PC-3 (cell line): ENCODE results near the gene LINC01488. TPM values are rescaled to one million over a fixed set of nuclear protein-coding genes. Genes with fewer than 3 reads are reported as not detected.

Source experiments
- ATAC-seq: fragments of 200-7000 bp; cut with Tn5 transposase; 2 replicates; pipeline ENCODE4 v1.9.1; 2020; ENCODE audit warnings: mild to moderate bottlenecking, moderate library complexity
- BruUV-seq: library from RNA; stranded (reverse); fragments of 400-500 nt; replicated peaks from 2 replicates; lab custom pipeline; 2021; lab: Mats Ljungman, UMichigan
- CTCF ChIA-PET: fragments of 300-600 bp; sonication (Branson Sonifier 250); formaldehyde crosslinking; loops from one replicate; lab custom pipeline; 2022; ENCODE audit warnings: antibody characterized with exemption; lab: Charles Lee
- POLR2A ChIA-PET: fragments of 300-600 bp; sonication (Branson Sonifier 250); formaldehyde crosslinking; loops from one replicate; lab custom pipeline; 2022; ENCODE audit warnings: antibody characterized with exemption; ENCODE audit not compliant: unreplicated experiment; lab: Charles Lee
- DNase-seq: peaks from one replicate; pipeline ENCODE4 v3.0.0-alpha.2; 2015
- H2AFZ ChIP-seq: fragments of 300-600 bp; sonication (generic); 2 replicates; pipeline ENCODE4 v1.6.0; 2016; ENCODE audit warnings: antibody characterized with exemption, low read length
- H3F3A ChIP-seq: fragments of 300-600 bp; sonication (generic); one replicate; pipeline ENCODE4 v1.6.0; 2017; ENCODE audit warnings: antibody characterized with exemption, low read length, control low read depth, mild to moderate bottlenecking; ENCODE audit not compliant: unreplicated experiment
- H3K27ac ChIP-seq: fragments of 300-600 bp; sonication (generic); 2 replicates; pipeline ENCODE4 v1.5.1; 2016; ENCODE audit warnings: mild to moderate bottlenecking, low read length
- H3K27me3 ChIP-seq: fragments of 300-600 bp; sonication (generic); 2 replicates; pipeline ENCODE4 v1.6.1; 2016; ENCODE audit warnings: low read length, mixed read lengths
- H3K36me3 ChIP-seq: fragments of 300-600 bp; sonication (generic); 2 replicates; pipeline ENCODE4 v1.6.1; 2016; ENCODE audit warnings: low read depth, mixed run types, low read length, mixed read lengths
- H3K4me1 ChIP-seq: fragments of 300-600 bp; sonication (generic); 2 replicates; pipeline ENCODE4 v1.5.1; 2016; ENCODE audit warnings: low read length; ENCODE audit not compliant: insufficient read depth
- H3K4me2 ChIP-seq: fragments of 300-600 bp; sonication (generic); 2 replicates; pipeline ENCODE4 v1.6.0; 2016; ENCODE audit warnings: low read length
- H3K4me3 ChIP-seq: fragments of 300-600 bp; sonication (generic); 2 replicates; pipeline ENCODE4 v1.5.1; 2016; ENCODE audit warnings: mild to moderate bottlenecking, low read length, mixed read lengths
- H3K79me2 ChIP-seq: fragments of 300-600 bp; sonication (generic); 2 replicates; pipeline ENCODE4 v1.6.1; 2017; ENCODE audit warnings: low read length, mixed read lengths
- H3K9ac ChIP-seq: fragments of 300-600 bp; sonication (generic); 2 replicates; pipeline ENCODE4 v1.6.0; 2016; ENCODE audit warnings: mild to moderate bottlenecking, low read length
- H3K9me2 ChIP-seq: fragments of 300-600 bp; sonication (generic); replicated peaks from 2 replicates; pipeline ENCODE4 v1.6.1; 2016; ENCODE audit warnings: mixed run types, low read length, mixed read lengths
- H3K9me3 ChIP-seq: fragments of 300-600 bp; sonication (generic); 2 replicates; pipeline ENCODE4 v1.6.1; 2016; ENCODE audit warnings: low read length, mixed read lengths
- H4K20me1 ChIP-seq: fragments of 300-600 bp; sonication (generic); 2 replicates; pipeline ENCODE4 v1.6.1; 2016; ENCODE audit warnings: low read length, mixed read lengths
- EZH2 ChIP-seq: fragments of 300-600 bp; sonication (generic); IDR thresholded peaks from one replicate; pipeline ENCODE4 v1.6.1; 2017; ENCODE audit warnings: antibody characterized with exemption, mild to moderate bottlenecking, low read length; ENCODE audit not compliant: unreplicated experiment
- EZH2phosphoT487 ChIP-seq: fragments of 300-600 bp; sonication (generic); IDR thresholded peaks from 2 replicates; pipeline ENCODE4 v1.6.1; 2018; ENCODE audit warnings: mild to moderate bottlenecking, antibody characterized with exemption, low read length, borderline replicate concordance
- intact Hi-C: fragments of 100-400 bp; cut with micrococcal nuclease; formaldehyde crosslinking; loops from 2 replicates; pipeline ENCODE4 v1.9.0; 2023
- total RNA-seq: library from RNA; depleted of rRNA; stranded (reverse); fragments of >200 nt; gene quantifications from 2 replicates; pipeline ENCODE4 v1.2.3, GENCODE V29; 2014
- TF ChIP-seq, protein P1 (sequence below): fragments of 300-600 bp; sonication (generic); conservative IDR thresholded peaks from 2 replicates; pipeline ENCODE4 v1.5.1; 2017; ENCODE audit warnings: antibody characterized with exemption, low read depth, mild to moderate bottlenecking, low read length

The LINC01488 gene
- total RNA-seq, 1 experiment from 2014 or later, result not detected

DNA sequence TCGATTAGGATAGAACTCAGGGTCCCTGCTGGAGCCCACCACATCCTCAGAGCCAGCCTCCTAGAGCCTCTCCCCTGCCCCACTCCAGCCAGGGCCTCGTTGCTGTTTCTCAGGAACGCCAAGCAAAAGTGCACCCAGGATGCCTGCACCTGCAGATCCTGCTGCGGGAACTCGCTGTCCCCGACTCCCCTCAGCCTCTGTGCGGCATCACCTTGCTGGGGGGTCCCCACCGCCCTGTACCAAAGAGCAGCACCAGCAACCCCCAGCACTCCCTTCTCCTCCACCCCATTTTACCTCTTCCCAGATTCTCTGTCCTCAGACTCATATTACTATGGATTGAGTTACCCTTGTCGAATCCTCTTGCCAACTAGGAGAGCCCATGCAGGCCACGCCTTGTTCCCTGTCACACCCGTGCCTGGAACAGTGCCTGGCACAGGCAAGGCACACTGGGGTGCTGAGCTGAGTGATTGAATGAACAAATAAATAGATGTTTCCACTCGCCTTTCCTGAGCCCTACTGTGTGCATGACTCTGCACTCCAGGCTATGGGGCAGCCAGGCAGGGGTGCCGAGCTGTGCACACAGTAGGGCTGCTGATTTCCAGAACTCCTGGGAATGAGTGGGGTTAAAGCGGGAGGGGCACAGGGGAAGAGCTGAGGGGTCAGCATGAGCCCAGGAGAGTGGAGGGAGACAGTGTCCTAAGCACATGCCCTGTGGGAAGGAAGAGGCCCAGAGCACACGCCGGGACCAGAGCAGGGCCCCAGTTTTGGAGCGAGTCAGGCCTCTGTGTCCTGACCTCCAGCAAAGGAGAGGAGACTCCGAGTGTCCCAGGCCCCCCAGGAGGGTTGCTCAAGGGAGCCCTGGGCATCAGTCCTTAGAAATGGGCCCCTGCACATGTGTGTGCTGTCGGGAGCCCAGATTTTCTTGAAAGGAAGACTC, 44.3 kb downstream of the LINC01488 start:
- Histone ChIP-seq H2AFZ (no peak overlapping the region), H3K9me2 (no peaks in the 10 kb centered on the region), H4K20me1 (no peaks in the 10 kb centered on the region), H3F3A (no peaks in the 10 kb centered on the region), H3K9ac (no peak overlapping the region), H3K4me2 (no peak overlapping the region), H3K4me1 (peaks cover 5% of the 10 kb centered on the region; the same call in 1 of the 2 replicates), H3K9me3 (no peaks in the 10 kb centered on the region), H3K27ac (no peak overlapping the region), H3K79me2 (no peaks in the 10 kb centered on the region), H3K27me3 (no peaks in the 10 kb centered on the region), H3K36me3 (no peaks in the 10 kb centered on the region), H3K4me3 (no peak overlapping the region)
- intact Hi-C loops, result no loop called here
- DNase-seq (no peak), ATAC-seq (no peak)
- ChIA-PET POLR2A (no interaction called here), CTCF (no interaction called here)
- no TSS peak for BruUV-seq
- no peak for TF ChIP-seq EZH2
- TF ChIP-seq, protein P1, sequence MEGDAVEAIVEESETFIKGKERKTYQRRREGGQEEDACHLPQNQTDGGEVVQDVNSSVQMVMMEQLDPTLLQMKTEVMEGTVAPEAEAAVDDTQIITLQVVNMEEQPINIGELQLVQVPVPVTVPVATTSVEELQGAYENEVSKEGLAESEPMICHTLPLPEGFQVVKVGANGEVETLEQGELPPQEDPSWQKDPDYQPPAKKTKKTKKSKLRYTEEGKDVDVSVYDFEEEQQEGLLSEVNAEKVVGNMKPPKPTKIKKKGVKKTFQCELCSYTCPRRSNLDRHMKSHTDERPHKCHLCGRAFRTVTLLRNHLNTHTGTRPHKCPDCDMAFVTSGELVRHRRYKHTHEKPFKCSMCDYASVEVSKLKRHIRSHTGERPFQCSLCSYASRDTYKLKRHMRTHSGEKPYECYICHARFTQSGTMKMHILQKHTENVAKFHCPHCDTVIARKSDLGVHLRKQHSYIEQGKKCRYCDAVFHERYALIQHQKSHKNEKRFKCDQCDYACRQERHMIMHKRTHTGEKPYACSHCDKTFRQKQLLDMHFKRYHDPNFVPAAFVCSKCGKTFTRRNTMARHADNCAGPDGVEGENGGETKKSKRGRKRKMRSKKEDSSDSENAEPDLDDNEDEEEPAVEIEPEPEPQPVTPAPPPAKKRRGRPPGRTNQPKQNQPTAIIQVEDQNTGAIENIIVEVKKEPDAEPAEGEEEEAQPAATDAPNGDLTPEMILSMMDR, result no peak

DNA sequence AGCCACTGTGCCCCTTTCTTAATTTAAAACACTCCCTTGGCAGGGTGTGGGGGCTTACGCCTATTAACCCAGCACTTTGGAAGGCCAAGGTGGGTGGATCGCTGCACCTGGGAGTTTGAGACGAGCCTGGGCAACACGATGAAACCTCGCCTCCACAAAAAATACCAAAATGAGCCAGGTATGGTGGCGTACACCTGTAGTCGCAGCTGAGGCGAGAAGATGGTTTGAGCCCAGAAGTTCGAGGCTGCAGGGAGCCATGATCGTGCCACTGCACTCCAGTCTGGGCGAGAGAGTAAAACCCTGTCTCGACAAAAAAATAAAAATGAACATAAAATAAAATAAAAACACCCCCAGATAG, 45.0 kb downstream of the LINC01488 start:
- no peaks in the 10 kb centered on the region for H3F3A ChIP-seq
- no peak overlapping the region for H2AFZ ChIP-seq
- H3K36me3 ChIP-seq, result no peaks in the 10 kb centered on the region
- intact Hi-C loops, result no loop called here
- BruUV-seq, result no TSS peak
- TF ChIP-seq, protein P1, result no peak
- no peak for TF ChIP-seq EZH2
- no peak for TF ChIP-seq EZH2phosphoT487
- H3K79me2 ChIP-seq, result no peaks in the 10 kb centered on the region
- no peak overlapping the region for H3K4me2 ChIP-seq
- ChIA-PET CTCF (no interaction called here), POLR2A (no interaction called here)
- no peaks in the 10 kb centered on the region for H4K20me1 ChIP-seq
- no peaks in the 10 kb centered on the region for H3K9me3 ChIP-seq
- H3K27me3 ChIP-seq, result no peaks in the 10 kb centered on the region
- H3K4me1 ChIP-seq, result peaks cover 5% of the 10 kb centered on the region; the same call in 1 of the 2 replicates
- H3K27ac ChIP-seq, result no peak overlapping the region
- H3K9ac ChIP-seq, result no peak overlapping the region
- no peak for ATAC-seq
- H3K4me3 ChIP-seq, result no peak overlapping the region
- no peaks in the 10 kb centered on the region for H3K9me2 ChIP-seq
- no peak for DNase-seq

DNA sequence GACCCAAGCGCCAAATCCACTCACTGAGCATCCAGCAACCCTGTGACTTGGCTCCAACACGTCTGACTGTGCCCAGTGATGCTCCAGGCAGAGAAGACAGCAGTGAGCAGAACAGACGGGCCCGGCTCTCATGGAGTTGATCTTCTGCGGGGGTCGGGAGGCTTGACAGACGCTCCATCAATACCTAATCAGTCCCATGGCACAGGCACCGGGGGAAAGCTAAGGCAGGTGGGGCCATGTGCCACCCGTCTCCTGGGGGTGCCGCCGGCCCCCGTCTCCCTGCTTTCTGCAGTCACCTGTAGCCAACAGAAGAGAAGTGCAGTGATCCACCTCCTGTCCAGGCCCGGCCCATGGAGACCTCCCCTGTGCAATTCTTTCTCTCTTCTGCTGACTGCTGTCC, 47.5 kb downstream of the LINC01488 start:
- Histone ChIP-seq H3K4me2 (no peak overlapping the region), H3K4me1 (peaks cover 5% of the 10 kb centered on the region; the same call in 1 of the 2 replicates), H4K20me1 (no peaks in the 10 kb centered on the region), H2AFZ (no peak overlapping the region), H3K27ac (no peak overlapping the region), H3K9ac (no peak overlapping the region), H3K36me3 (no peaks in the 10 kb centered on the region), H3K27me3 (no peaks in the 10 kb centered on the region), H3K9me3 (no peaks in the 10 kb centered on the region), H3K9me2 (no peaks in the 10 kb centered on the region), H3K4me3 (no peak overlapping the region), H3F3A (no peaks in the 10 kb centered on the region), H3K79me2 (no peaks in the 10 kb centered on the region)
- no TSS peak for BruUV-seq
- intact Hi-C loops, result no loop called here
- ChIA-PET POLR2A (no interaction called here), CTCF (no interaction called here)
- ATAC-seq (no peak), DNase-seq (no peak)
- TF ChIP-seq EZH2phosphoT487 (no peak), EZH2 (no peak)
- TF ChIP-seq, protein P1, result no peak
